HL-60/S4 treated with phorbol 12-myristate 13-acetate at 8.2 ng/mL for 4 days and 3 days (cell line): ENCODE data around the gene ZC3H10.
"Not testable (repeated sequence)": the region's sequence is repeated elsewhere in the genome, so short reads cannot be mapped to it uniquely, and the experiment has no call there.

Source experiments
- in situ Hi-C: fragments of 300-500 bp; cut with MboI; formaldehyde crosslinking; loops from 2 replicates; pipeline ENCODE4 v1.15.0; 2022; ENCODE audit warnings: low sequenced_read_pairs

ZC3H10 gene

DNA sequence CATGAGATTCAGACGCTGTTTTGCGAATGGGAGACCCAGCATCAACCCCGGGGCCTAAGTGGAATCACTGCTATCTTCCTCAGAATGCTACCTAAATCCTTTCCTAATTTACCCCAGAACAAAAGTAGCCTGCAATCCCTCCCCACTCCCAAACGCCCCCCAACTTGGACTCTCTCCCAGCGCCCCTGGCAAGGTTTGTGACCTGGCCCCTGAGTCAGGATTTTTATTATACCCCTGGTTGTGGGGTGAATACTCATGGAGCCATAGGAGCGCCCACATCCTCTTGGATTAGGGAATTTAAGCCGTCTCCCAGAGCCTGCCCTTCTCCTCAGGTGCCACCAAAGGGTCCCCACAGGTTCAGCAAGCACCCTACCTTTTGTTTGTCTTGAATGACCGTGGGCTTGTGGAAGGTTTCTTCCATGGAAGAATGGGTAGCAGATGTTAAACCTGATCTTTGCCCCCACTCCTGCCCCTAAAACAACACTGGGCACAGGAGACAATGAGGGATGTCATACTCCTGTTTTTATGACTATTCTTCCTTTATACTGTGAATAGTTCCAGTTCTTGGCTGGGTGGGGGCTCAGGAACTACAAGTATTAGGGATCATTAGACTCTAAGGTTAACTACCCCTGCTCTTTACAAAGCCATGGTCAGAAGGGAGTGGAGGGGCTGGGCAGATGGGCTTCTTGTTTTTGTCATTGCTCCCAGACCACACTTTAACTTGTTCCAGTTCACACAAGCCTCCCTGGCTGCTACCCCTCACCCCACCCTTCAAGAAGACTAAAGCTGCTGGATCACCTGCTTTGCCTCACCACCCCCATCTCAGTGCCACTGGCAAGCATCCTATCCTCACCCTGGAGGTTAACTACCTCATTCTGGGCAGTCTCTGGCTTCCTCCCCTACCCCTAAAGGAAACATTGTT is 35.0 kb downstream of the ZC3H10 start:
- in situ Hi-C loops: no loop called here

DNA sequence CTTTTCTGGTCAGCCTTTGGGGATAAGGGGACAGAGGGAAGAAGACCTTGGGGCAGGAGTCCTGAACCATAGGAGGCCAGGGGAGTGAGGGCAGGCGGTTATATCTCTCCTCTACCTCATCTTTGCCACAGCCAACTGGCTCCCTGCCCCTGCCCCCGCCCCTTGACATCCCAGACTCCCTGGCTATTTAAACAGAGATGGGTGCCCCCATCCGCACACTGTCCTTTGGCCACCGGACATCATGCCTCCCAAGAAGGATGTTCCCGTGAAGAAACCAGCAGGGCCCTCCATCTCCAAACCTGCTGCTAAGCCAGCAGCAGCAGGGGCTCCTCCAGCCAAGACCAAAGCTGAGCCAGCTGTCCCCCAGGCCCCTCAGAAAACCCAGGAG is 35.6 kb downstream of the ZC3H10 start:
- in situ Hi-C loops: no loop called here

DNA sequence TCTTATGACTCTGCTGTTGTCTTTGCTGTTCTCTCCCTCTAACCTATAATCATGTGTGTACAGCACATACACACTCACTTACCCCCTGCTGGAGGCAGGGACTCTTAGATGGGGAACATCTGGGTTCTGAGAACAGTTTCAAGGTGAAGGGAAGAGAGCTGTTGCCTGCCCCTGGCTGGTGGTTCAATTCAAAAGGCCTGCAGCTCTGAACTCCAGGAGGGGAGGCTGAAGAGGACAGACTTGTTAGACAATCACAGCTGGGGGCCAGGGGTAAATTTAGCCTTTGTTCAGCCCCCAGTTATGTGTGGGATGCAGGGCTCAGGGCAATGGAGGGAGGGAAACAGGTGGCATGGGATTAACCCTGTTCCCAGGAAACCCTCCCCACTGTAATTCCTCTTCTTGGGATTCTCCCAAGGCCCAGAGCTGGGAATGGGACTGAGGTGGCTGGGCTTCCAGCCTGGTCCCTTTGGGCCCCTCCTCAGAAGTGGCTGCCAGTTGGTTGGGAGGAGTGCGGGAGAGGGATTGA is 36.2 kb downstream of the ZC3H10 start:
- in situ Hi-C loops: no loop called here

DNA sequence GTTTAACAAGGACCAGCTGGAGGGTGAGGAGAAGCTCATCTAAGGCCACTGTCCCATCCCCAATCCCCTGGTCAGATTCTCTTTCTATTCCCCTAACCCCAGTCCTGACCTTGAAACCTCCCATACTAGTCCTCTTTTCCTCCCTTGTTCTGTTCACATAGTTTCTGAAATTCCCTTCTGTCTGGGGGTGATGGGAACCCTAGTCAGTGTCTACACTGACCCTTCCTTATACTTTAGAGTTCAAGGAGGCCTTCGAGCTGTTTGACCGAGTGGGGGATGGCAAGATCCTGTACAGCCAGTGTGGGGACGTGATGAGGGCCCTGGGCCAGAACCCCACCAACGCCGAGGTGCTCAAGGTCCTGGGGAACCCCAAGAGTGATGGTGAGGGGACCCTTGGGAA is 36.8 kb downstream of the ZC3H10 start:
- in situ Hi-C loops: no loop called here

DNA sequence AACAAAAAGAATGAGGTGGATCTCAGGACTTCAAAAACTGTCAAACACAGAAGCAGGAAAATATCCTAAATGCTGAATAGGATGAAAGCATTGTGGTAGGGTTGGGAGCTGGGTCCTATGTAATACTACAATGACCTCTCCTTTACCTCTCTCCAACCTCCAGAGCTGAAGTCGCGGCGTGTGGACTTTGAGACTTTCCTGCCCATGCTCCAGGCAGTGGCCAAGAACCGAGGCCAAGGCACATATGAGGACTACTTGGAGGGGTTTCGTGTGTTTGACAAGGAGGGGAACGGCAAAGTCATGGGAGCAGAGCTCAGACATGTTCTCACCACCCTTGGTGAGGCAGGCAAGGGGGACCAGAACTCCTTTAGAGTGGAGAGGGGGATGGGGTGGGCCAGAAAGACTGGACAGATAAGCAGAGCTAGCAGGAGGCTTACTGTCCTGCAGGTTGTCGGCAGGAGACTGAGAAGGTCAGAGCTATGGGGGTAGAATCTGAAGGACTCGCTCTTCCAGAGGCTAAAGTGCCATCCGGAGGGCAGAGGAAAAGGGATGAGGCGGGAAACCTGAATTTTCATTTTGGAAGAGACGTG is 37.3 kb downstream of the ZC3H10 start:
- in situ Hi-C loops: no loop called here

DNA sequence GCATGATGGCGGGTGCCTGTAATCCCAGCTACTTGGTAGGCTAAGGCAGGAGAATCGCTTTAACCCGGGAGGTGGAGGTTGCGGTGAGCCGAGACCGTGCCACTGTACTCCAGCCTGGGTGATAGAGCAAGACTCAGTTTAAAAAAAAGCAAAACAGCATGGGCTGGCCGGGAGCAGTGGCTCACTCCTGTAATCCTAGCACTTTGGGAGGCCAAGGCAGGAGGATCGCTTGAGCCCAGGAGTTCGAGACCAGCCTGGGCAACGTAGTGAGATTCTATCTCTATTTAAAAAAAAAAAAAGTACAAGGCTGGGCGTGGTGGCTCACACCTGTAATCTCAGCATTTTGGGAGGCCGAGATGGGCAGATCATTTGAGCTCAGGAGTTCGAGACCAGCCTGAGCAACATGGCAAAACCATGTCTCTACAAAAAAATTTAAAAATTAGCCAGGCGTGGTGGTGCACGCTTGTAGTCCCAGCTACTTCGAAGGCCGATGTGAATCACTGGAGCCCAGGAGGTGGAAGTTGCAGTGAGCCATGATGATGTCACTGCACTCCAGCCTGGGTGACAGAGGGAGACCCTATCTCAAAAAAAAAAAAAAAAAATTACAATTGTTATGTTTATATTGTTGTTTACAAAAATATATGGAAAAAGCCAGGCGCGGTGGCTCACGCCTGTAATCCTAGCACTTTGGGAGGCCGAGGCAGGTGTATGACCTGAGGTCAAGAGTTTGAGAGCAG is 38.6 kb downstream of the ZC3H10 start:
- in situ Hi-C loops: not testable (repeated sequence)

DNA sequence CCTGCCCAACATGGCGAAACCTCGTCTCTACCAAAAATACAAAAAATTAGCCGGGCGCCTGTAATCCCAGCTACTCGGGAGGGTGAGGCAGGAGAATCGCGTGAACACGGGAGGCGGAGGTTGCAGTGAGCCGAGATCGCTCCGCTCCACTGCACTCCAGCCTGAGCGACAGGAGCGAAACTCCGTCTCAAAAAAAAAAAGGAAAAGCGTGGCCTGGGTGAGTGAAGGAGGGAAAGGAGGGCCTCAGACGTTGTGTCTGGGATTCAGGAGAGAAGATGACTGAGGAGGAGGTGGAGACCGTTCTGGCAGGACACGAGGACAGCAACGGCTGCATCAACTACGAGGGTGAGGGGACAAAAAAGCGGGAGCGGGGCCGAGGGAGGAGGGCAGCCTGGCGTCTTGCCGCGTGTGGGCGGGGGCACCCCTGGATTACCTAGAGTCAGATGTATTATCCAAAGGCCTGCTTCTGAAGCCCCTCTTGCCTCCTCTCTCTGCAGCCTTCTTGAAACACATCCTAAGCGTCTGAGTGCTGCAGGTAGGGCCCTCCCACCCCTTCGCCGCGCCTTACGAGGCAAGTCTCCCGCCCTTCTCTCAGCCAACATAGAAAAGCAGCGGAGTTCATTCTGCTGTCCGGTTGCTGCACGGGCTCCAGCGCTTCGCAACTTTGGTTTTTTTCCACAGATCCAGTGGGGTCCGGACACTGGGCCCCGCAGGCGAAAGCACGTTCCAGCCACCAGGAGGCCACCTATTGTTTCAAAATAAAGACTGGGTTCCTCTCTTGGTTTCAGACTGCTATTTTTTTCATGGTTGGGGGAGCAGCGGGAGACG is 39.3 kb downstream of the ZC3H10 start:
- in situ Hi-C loops: no loop called here

DNA sequence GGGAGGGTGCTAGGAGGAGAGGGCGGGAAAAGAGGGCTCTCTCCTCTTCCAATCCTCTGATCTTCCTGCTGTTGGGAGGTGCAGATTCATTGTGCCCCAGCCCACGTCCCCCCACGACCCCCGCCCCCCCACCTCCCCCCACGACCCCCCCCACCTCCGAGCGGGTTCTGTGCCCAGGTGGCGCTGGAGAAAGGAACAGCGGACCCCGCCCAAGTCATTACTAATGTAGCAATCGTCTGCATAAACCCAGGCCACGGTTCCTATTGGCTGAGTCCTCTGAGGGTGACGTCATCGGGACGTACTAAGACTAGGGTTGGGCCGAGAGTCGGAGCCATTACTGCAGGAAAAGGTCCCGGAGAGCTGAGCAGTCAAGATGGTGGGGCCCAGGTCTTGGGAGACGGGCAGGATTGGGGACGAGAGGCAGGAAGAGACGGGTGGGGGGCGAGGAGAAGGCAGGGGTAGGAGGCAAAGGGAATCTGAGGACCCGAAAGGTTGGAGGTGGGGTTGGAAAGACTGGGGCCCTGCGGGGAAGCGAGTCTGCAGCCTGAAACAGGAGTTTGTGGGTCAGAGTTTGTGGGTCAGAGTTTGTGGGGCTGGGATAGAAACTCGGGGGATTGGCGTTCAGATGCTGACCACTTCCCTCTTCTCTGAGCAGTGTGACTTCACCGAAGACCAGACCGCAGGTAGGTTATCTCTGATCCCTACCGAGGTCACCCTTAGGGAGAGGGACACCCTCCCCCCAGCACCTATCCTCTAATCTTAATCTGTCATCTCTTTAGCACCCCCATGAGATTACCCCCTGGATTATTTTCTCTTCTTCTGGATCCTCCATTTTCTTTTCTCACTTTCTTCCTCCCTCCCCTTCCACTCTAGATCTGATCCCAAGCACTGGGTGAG is 40.2 kb downstream of the ZC3H10 start, which contains the start of gene MYL6:
TSS of gene MYL6 (plus strand) at position 331 of the 897 bp plus-strand sequence. CDS start at position 374, 43 bp downstream.
- in situ Hi-C loops: no loop called here

DNA sequence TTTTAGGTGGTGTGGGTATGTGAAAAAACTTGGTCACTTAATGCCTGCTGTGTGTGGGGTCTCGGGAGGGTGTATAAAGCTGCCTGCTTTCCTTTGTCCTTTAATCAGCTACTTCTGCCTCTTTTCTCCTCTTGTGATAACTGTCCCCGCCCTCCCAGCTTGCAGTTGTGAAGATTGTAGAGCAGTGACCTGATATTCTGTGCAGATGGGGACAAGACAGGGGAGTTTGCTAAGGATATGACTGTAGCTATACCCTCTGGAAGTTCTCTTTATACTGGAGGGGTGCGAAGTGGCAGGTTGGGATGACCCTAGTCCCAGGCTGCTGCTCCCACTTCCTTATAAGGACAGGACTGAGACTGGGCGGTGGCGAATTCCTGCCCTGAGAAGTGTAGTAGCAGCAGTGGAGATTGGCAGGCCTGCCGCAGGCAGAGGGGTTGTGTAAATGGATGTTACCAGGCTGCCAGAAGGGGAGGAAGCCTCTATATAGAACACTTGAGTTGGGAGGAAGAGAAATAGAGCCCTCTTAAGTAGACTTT is 40.9 kb downstream of the ZC3H10 start:
- in situ Hi-C loops: no loop called here

DNA sequence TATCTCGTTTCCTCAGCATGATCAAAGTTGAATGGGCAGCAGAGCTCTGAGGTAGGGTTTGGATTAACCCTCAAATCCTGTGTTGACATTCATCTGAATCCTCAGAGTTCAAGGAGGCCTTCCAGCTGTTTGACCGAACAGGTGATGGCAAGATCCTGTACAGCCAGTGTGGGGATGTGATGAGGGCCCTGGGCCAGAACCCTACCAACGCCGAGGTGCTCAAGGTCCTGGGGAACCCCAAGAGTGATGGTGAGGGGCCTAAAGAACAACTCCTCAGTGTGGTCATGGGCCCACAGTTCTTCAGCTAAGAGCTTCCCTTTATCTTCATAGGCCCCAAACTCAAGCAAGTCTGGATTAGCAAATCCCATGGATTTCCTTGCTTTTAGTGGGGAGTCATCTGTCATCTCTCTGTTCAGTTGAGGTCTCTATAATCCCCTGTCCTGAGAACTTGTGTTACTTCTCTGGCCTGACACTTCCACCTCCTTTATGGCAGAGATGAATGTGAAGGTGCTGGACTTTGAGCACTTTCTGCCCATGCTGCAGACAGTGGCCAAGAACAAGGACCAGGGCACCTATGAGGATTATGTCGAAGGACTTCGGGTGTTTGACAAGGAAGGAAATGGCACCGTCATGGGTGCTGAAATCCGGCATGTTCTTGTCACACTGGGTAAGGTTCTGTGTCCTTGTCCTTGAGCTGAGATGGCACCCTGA is 41.6 kb downstream of the ZC3H10 start:
- in situ Hi-C loops: no loop called here

DNA sequence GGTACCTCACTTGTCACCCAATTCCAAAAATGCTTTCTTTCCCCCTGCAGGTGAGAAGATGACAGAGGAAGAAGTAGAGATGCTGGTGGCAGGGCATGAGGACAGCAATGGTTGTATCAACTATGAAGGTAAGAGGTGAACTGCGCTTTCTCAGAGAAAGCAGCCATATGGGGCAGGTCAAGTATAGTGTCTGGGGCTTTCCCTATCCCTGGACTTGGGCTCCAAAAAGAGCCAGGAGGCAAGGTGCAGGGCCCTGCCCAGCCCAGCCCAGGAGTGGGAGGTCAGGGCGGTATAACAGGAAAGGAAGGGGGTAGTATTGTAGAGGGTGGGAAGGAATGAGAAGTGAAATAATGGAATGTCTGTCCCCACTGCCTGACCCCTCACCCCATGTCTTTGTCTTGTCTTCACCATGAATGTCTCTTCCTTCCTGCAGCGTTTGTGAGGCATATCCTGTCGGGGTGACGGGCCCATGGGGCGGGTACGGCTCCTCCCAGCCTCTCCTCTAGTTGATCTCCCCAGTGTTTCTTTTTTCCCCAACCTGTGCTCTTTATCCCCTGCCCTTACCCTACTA is 42.2 kb downstream of the ZC3H10 start:
- in situ Hi-C loops: no loop called here

DNA sequence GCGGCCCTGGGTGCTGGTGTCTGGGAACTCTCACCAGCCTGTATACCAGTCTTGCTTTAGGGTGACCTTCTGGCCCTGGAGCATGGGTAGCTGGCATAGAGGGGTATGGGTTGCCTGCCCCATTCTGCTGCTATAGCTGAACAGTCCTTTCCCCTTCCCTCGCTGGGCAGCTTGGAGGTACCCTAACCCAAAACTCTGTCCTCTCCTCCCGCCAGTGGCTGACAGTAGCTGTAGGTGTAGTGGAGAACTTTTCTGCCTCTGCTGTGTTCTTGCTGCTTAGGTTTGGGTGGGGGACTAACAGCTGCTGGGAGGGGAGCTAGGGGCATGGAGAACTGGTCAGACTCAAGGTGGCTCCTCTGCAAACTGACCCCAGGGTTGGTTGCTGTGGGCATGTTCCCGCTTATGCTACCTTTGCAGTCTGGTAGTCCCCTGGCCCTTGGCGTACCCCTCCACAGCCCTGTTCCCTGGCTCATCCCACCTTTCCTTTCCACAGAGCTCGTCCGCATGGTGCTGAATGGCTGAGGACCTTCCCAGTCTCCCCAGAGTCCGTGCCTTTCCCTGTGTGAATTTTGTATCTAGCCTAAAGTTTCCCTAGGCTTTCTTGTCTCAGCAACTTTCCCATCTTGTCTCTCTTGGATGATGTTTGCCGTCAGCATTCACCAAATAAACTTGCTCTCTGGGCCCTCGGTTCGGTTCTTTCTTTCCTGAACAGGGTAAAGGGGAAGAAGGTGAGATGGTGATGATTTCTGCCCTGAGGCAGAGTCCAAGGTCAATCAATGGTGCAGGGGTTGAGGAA is 43.0 kb downstream of the ZC3H10 start:
- in situ Hi-C loops: no loop called here

DNA sequence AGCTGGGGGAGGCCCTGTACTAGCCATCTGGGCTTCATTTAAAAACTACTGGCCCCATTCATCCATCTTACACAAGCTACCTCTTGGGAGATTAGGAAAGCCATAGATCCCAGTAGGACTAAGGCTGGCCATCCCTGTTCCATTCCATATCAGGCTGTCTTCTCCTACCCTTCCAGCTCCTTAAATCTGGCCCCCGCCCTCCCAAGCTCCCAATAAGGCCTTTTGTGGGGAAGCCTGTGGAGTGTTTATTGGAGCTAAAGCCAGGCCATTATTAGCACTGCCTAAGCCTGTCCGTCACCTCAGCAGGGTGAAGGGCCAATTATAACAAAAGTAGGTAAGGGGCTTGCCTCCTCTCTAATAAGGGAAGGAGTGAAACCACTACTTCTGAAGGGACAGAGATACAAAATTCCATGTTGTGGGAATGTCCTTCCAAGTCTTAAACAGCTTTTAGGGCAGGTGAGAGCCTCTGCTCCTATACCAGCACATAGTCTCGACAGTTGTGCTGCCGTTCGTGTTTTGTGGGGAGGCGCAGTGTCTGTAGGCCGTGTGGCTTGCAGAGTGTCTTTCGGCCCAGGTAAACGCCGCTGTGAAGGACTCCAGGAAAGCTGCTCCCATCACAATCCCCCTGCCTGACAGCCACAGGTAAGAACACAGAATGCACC is 43.8 kb downstream of the ZC3H10 start:
- in situ Hi-C loops: no loop called here

DNA sequence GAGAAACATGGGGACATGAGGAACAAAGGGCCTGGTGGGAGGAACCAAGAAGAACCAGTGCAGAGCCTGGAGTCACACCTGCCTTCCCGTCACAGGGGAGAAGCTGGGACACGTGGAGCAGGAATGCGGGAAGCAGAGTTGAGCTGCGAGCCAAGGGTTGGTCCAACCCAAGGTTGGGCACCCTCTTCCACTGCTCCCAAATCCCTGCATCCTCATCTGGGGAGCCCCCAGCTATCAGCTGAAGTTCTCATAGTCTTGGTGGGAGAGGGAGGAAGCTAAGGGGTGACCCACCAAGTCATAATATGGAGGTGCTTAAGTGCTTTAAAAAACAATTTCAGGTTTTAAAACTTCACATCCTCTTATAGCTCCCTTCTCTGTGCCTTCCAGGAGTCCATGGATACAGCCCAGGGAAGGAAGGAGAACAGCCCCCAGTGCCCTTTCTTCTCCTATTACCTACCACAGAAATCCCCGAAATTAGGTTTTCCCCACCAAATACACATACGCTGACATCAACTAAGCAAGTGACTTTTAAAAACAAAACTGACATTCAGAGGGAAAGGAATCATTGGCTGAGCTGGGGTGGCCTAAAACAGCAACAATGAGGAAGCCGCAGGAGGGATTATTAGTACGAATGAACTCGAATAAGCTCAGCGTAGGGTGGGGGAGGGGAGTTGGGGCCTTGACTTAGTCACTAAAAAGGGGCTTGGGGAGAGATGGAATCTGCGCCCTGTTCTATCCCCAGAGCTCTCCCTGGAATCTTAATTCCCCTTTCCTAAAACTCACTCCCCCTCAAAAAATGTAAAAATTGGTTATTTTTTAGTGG is 44.6 kb downstream of the ZC3H10 start:
- in situ Hi-C loops: no loop called here

DNA sequence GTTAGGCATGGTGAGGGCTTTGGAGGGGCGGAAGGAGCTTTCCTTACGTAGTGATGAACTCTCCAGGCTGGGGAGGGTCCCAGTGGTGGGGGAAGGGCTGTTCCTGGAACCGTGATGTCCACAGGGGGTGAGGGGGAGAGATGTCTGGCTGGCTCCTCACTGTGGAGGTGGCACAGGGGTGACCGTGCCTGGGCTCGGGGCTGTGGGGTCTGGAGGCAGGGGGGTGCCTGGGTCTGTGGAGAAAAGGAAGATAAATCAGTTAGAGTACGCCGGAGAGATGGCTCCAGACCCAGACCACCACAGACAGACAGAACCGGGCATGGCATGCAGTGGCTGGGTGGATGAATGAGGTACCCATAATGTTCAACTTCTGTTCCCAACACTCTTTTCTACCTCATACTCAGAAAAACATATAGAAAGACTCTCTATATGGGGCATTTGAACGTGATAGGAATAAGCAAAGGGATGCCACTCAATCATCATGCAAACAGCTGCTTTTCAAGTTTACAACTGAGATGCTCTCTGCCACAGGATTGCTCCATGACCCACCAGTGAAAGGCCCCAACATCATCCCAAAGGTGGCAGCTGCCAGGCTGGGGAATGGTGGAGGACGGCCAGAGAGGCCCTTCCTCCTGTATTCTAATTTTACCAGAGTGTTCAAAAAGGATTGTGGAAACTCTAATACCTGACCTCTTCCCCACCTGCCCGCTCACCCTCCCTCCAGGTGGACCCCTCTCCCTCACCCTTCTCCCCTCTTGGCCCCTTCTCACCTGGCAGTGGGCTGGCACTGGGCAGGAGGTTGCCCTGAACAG is 45.7 kb downstream of the ZC3H10 start:
- in situ Hi-C loops: no loop called here
